HUES48 (cell line): ENCODE data around the gene TMEM150A.
"Not testable (repeated sequence)": the region's sequence is repeated elsewhere in the genome, so short reads cannot be mapped to it uniquely, and the experiment has no call there.

Source experiments
- H3K27ac ChIP-seq: one replicate; pipeline ENCODE4 v1.7.0; 2013; ENCODE audit warnings: low read depth, low read length, inconsistent platforms
- H3K27me3 ChIP-seq: 2 replicates; pipeline ENCODE4 v1.6.1; 2013; ENCODE audit warnings: mild to moderate bottlenecking, low read length; ENCODE audit not compliant: control insufficient read depth, insufficient read depth
- H3K36me3 ChIP-seq: 2 replicates; pipeline ENCODE4 v1.6.1; 2013; ENCODE audit warnings: low read length; ENCODE audit not compliant: control insufficient read depth, insufficient read depth
- H3K4me1 ChIP-seq: 2 replicates; pipeline ENCODE4 v1.6.1; 2013; ENCODE audit warnings: mild to moderate bottlenecking, low read length; ENCODE audit not compliant: control insufficient read depth, insufficient read depth
- H3K4me3 ChIP-seq: 2 replicates; pipeline ENCODE4 v1.5.1; 2013; ENCODE audit warnings: mild to moderate bottlenecking, low read depth, low read length
- H3K9ac ChIP-seq: 2 replicates; pipeline ENCODE4 v1.6.1; 2013; ENCODE audit warnings: mild to moderate bottlenecking, low read depth, low read length, moderate library complexity
- H3K9me3 ChIP-seq: 2 replicates; pipeline ENCODE4 v1.6.1; 2013; ENCODE audit warnings: low read length; ENCODE audit not compliant: control insufficient read depth, insufficient read depth

Gene TMEM150A

DNA sequence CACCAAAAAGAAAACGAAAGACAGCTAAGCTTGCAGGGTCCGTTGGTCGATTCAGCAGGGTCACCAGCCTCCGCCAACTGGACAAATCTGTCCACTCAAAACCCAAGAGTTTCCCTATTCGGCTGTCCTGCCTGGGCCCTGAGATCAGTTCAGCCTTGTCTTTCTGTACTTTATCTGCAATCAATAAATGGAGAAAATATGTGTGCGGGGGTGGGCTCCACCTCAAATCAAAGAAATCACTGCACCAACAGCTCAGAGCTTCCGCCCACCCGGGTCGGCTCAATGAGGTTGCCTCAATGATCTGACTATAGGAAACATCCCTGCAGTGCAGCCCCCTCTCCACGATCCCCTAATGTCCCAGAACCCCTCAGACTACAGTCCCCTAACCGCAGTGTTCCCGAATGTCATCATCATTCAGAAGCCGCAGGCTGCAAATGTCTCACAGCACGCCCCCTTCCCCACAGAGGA lies 41.7 kb downstream of the TMEM150A start:
- H3K9ac ChIP-seq: peak overlapping the region; percentile 70
- no peaks in the 10 kb centered on the region for H3K4me1 ChIP-seq
- no peaks in the 10 kb centered on the region for H3K27me3 ChIP-seq
- H3K36me3 ChIP-seq: peaks cover 32% of the 10 kb centered on the region
- H3K9me3 ChIP-seq: no peaks in the 10 kb centered on the region
- peak overlapping the region; percentile 93 for H3K4me3 ChIP-seq
- peak overlapping the region; percentile 97 for H3K27ac ChIP-seq

DNA sequence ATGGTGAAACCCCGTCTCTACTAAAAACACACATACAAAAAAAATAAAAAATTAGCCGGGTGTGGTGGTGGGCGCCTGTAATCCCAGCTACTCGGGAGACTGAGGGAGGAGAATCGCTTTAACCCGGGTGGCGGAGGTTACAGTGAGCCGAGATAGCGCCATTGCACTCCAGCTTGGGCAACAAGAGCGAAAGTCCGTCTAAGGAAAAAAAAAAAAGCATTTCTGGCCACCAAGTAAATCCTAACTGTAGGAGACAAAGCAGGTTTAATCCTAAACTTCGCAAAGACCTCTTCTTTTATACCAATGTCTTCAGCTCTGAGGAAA lies 42.1 kb downstream of the TMEM150A start:
- H3K9ac ChIP-seq: 0 out of 2 replicates have a peak overlapping the region, but pooled peaks have one; percentile 70
- not testable (repeated sequence) for H3K9me3 ChIP-seq, H3K27ac ChIP-seq, H3K4me1 ChIP-seq, H3K27me3 ChIP-seq
- peaks cover 37% of the 10 kb centered on the region for H3K36me3 ChIP-seq
- peak overlapping the region; percentile 93 for H3K4me3 ChIP-seq

DNA sequence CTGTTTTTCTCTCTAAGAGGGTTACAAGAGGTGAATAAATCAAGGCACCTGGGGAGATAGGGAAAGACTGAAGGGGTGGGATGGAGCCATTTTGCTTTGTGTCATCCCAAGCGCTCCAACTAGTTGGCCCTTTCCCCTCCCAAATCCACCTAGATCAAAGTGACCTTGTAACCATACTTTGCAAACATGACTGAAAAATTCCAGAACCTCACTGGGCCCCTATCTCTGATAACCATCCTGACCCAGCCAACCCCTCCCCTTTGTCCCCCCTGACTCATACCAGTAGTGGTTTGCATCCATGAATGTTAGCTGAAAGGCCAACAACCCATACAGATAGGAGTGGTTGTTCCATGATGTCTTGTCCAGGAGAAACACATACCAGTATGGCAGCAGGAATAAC lies 44.3 kb downstream of the TMEM150A start:
- Histone ChIP-seq H3K9ac (no peak overlapping the region), H3K36me3 (peaks cover 56% of the 10 kb centered on the region), H3K4me3 (no peak overlapping the region)

DNA sequence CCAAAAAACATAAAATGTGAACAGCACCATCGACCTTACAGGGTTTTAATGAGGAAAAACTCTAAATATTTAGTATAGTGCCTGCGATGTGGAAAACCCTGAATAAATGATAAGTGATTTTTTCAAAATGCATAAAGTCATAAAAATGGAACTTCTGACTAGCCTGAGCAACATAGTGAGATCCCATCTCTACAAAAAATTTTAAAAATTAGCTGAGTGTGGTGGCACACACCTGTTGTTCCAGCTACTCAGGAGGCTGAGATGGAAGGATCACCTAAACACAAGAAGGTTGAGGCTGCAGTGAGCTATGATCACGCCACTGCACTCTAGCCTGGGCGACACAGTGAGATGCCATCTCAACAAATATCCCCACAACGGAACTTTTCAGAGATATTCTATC lies 45.4 kb downstream of the TMEM150A start:
- H3K9me3 ChIP-seq: no peaks in the 10 kb centered on the region
- H3K9ac ChIP-seq: no peak overlapping the region
- no peak overlapping the region for H3K27ac ChIP-seq
- no peaks in the 10 kb centered on the region for H3K4me1 ChIP-seq
- H3K36me3 ChIP-seq: peaks cover 66% of the 10 kb centered on the region
- H3K4me3 ChIP-seq: no peak overlapping the region
- H3K27me3 ChIP-seq: no peaks in the 10 kb centered on the region

More for the DNA sequence above, 44.3 kb downstream of the TMEM150A start:
- Histone ChIP-seq H3K27ac (no peak overlapping the region), H3K9me3 (no peaks in the 10 kb centered on the region), H3K4me1 (no peaks in the 10 kb centered on the region), H3K27me3 (no peaks in the 10 kb centered on the region)

DNA sequence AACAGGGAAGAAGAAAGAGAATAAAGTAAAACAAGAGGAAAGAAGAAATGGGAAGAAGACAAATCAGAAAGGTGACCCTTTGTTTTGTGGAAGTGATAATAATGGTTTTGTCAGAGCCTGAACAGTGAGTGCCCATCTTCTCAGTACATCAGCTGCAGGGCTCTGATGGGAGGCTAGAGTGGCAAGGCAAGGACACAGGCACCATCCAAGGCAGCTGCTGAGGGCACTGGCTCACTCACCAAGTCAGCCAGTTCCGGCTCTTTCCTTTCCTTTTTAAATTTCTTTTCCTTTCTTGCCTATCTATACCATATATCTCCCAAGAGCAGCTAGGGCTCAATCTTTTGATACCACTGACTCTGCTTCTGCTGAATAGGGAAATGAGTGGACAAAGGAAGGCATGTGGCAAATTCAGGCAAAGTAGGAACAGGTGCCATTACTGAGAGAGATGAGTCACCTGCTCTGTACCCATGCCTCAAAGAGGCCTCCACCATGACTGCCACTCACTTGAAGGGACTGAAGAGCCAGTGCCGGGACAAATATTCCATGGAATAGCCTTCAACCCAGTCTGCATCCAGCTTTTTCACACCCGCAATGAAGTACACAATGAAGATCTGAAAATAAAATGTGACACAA lies 47.4 kb downstream of the TMEM150A start:
- H3K36me3 ChIP-seq: peaks cover 85% of the 10 kb centered on the region

DNA sequence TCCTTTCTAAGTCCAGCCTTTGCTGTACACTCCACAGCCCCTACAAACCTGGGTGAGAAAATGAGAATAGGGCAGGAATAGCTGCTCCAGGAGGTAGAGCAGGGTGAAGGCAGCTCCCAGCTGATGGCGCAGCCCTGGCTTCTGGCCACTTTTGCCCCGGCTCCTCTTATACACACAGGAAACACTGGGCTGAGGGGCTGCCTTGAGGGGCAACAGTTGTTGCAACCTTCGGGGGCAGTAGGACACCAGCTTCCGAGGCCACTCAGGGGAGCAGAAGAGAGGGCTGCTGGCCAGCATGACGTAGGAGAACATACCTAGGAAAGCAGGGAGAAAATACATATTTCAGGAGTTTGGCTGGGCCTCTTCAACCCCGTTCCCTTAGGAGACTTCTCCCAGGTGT lies 49.3 kb downstream of the TMEM150A start:
- H3K27me3 ChIP-seq: no peaks in the 10 kb centered on the region
- H3K36me3 ChIP-seq: peaks cover 88% of the 10 kb centered on the region
- H3K9me3 ChIP-seq: no peaks in the 10 kb centered on the region
- no peak overlapping the region for H3K9ac ChIP-seq
- no peak overlapping the region for H3K27ac ChIP-seq
- H3K4me1 ChIP-seq: no peaks in the 10 kb centered on the region
- H3K4me3 ChIP-seq: no peak overlapping the region

More for the DNA sequence above, 47.4 kb downstream of the TMEM150A start:
- Histone ChIP-seq H3K27ac (no peak overlapping the region), H3K4me1 (no peaks in the 10 kb centered on the region), H3K4me3 (no peak overlapping the region), H3K27me3 (no peaks in the 10 kb centered on the region), H3K9ac (no peak overlapping the region), H3K9me3 (no peaks in the 10 kb centered on the region)

DNA sequence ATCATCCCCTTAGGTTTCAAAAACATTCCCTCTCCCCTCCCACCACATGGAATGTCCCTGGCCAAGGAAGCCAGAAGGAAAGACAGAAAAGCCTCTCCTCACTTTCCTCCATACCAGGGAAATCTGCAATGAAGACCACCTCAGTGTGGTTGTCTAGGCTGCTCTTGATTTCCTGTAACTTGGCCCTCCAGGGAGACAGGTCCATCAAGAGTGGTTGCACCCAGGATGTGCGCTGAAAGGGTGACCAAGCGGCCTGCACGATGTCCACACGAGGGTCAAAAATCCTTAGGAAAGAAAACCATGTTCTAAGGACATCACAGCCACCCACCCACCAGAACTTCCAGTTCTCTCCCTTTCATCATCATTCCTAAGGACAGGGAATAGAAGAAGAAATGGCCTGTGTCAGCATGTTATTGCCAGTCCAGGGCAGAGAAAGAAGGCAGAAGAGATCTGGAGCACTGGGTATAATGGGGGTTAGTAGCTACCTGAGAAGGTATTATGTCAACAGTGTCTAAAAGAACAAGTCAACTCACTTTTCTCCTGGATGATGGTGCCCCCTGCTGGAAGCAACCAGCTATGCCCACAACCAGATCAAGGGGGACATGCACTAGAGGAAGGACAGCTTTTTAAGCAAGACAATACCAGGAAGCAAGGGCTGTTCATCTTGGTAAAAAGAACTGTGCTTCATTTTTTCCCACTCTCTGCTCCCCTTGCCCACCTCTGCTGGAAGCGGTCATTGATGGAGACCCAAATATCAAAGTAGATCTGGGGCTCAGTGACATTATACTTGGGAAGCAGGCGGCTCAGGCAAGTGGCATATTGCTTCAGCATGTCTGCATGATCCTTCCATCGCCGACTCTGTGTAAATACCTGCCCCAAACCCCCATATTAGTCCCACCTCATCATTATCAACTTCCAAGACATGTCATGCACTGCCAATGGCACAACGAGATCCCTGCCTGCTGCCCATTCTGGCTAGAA lies 50.5 kb downstream of the TMEM150A start:
- Histone ChIP-seq H3K4me1 (no peaks in the 10 kb centered on the region), H3K4me3 (no peak overlapping the region), H3K9ac (no peak overlapping the region), H3K27ac (no peak overlapping the region), H3K9me3 (no peaks in the 10 kb centered on the region), H3K36me3 (peaks cover 77% of the 10 kb centered on the region), H3K27me3 (no peaks in the 10 kb centered on the region)

DNA sequence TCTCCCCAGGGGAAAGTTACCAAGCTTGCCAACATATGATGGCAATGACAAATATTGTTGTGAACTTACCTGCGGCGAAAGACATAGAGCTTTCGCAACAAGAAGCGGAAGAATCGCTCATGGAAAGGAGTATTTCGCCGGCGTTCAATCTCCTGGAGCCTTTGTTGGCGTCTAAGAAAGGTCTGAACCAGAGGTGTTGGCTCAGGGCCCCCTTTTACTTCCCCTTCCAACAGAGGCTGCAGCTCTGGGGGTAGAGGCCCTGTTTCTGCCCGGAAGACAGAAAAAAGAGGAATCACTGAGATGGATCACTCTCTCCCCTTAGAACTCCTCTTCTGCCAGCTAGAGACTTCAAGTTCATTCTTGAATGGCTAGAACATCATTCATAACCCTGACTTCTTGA lies 52.0 kb downstream of the TMEM150A start:
- H3K9me3 ChIP-seq: no peaks in the 10 kb centered on the region
- H3K27ac ChIP-seq: peak overlapping the region; percentile 8
- no peaks in the 10 kb centered on the region for H3K27me3 ChIP-seq
- H3K36me3 ChIP-seq: peaks cover 68% of the 10 kb centered on the region
- no peak overlapping the region for H3K9ac ChIP-seq
- no peak overlapping the region for H3K4me3 ChIP-seq
- no peaks in the 10 kb centered on the region for H3K4me1 ChIP-seq

DNA sequence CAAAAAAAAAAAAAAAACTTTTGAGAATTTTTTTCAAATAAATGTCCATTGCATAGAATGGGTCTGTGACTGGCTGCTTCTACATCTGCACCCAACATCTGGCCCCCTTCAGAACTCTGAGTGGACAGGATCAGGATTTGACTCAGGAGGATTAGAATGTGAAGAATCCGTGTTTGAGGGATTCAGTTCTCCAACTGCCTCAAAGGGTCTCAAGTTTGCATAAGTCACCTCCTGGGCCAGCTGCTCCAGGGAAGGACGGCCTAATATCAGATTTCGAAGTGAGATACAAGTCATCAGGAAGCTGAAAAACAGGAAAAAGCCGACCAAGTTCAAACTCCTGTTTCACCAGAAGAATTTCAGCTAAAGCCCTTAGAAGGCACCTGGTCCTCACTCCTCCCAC lies 52.7 kb downstream of the TMEM150A start:
- Histone ChIP-seq H3K36me3 (peaks cover 68% of the 10 kb centered on the region), H3K27ac (peak overlapping the region; percentile 9), H3K4me1 (no peaks in the 10 kb centered on the region), H3K9me3 (no peaks in the 10 kb centered on the region), H3K27me3 (no peaks in the 10 kb centered on the region), H3K9ac (no peak overlapping the region), H3K4me3 (no peak overlapping the region)

DNA sequence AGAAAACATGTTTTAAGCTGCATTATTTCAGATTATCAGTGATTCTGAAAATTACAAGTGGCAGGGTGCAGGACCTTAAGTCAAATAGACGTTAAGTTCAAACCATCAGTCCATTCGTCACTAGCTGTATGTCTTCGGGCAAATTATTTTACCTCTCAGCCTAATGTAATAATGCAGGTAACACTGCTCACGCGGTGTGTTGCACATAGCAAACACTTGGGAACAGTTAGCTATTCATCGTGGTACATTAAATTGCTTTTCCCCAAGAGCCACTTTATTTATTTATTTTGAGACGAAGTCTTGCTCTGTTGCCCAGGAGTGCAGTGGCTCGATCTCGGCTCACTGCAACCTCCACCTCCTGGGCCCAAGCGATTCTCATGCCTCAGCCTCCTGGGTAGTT lies 53.4 kb downstream of the TMEM150A start:
- Histone ChIP-seq H3K4me1 (no peaks in the 10 kb centered on the region), H3K9me3 (no peaks in the 10 kb centered on the region), H3K27me3 (no peaks in the 10 kb centered on the region), H3K27ac (no peak overlapping the region), H3K36me3 (peaks cover 68% of the 10 kb centered on the region), H3K4me3 (no peak overlapping the region), H3K9ac (no peak overlapping the region)

DNA sequence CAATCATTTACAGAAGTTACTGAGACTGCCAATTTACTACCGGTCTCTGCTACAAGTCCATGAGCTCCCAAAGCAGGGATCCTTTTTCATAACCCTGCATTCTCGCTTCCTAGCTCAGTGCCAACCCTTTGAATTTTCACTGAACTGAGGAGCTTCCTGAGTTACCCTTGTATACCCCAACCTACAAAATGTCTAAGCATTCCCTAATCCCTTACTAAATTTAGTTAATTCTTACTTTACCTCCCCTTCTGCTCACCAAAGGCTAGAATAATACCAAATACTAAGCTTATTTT lies 53.9 kb downstream of the TMEM150A start:
- no peaks in the 10 kb centered on the region for H3K4me1 ChIP-seq
- no peaks in the 10 kb centered on the region for H3K9me3 ChIP-seq
- no peak overlapping the region for H3K4me3 ChIP-seq
- H3K27ac ChIP-seq: no peak overlapping the region
- H3K36me3 ChIP-seq: peaks cover 69% of the 10 kb centered on the region
- no peaks in the 10 kb centered on the region for H3K27me3 ChIP-seq
- no peak overlapping the region for H3K9ac ChIP-seq
